ENCODE measurements around the gene MAB21L2. TPM values are rescaled to one million over a fixed set of nuclear protein-coding genes. Genes with fewer than 3 reads are reported as not detected.

MAB21L2 gene
- total RNA-seq, 3 donors from 2014 or later: 9.4 to 493 (median 18.2) TPM

GRCh38 chr4:150598909-150599308 lies 17.0 kb downstream of the MAB21L2 start:
- H3K9me3 ChIP-seq: no peaks in the 10 kb centered on the region
- DNase-seq: no peak
- intact Hi-C loops (cut with DNase I, micrococcal nuclease): no loop called here
- TF ChIP-seq CTCF (IDR thresholded peaks at IDR 0.05): no peak
- ATAC-seq: no peak
- no peaks in the 10 kb centered on the region for H3K4me1 ChIP-seq (ENCODE audit: low read depth)
- no peaks in the 10 kb centered on the region for H3K36me3 ChIP-seq (ENCODE audit: low read depth)
- no peak overlapping the region for H3K4me3 ChIP-seq

DNA sequence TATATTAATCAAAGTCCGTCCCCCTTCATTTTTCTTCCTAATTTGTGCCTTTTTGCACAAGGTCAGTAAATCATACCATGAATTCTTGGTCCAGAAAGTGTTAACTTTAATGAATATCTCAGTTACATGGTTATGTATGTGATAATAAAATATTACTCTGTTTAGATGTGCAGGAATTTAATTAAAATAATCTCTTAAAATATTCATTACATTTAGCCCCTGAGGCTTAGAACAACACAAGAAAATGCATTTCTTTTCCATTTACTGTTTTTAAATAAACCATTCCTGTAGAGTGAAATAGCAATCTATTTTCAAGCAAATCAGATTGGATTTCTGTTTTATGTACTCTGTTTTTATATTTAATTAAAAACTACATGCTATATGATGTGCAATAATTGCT lies 17.6 kb downstream of the MAB21L2 start:
- H3K4me3 ChIP-seq: no peak overlapping the region
- ATAC-seq: no peak
- no peaks in the 10 kb centered on the region for H3K4me1 ChIP-seq (ENCODE audit: low read depth)
- intact Hi-C loops (cut with DNase I, micrococcal nuclease): no loop called here
- no peak for TF ChIP-seq CTCF (IDR thresholded peaks at IDR 0.05)
- H3K9me3 ChIP-seq: no peaks in the 10 kb centered on the region
- DNase-seq: no peak
- no peaks in the 10 kb centered on the region for H3K36me3 ChIP-seq (ENCODE audit: low read depth)

DNA sequence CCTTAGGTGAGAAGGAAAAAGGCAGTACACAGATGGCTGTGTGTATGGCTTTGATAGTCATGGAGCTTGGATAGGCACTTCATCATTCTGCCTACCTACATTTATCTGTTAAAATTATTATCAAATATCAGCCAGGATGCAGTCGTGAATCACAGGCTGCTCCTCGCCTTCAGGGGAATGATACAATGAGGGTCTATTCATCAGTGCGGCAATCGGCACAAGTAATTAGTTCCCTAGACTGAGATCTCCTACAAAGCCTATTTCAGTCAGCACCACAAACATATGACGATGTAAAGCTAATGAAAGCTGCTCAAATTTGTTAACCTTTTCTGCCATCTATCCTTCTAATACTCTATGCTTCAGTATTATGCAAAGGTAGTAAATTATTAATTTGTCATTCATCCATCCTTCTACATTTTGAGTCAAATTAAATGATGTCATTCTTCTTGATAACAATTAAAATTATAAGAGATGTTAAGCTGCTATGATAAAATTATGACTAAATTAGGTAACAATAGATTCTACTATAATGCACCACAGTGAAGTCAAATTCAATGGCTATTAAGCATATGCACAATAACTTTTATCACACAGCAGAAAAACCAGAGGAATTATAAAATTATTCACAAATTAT lies 19.0 kb downstream of the MAB21L2 start:
- intact Hi-C loops (cut with DNase I, micrococcal nuclease): no loop called here
- H3K36me3 ChIP-seq (ENCODE audit: low read depth): no peaks in the 10 kb centered on the region
- no peak for ATAC-seq
- no peaks in the 10 kb centered on the region for H3K9me3 ChIP-seq
- no peaks in the 10 kb centered on the region for H3K4me1 ChIP-seq (ENCODE audit: low read depth)
- no peak for TF ChIP-seq CTCF (IDR thresholded peaks at IDR 0.05)
- DNase-seq: no peak
- no peak overlapping the region for H3K4me3 ChIP-seq

DNA sequence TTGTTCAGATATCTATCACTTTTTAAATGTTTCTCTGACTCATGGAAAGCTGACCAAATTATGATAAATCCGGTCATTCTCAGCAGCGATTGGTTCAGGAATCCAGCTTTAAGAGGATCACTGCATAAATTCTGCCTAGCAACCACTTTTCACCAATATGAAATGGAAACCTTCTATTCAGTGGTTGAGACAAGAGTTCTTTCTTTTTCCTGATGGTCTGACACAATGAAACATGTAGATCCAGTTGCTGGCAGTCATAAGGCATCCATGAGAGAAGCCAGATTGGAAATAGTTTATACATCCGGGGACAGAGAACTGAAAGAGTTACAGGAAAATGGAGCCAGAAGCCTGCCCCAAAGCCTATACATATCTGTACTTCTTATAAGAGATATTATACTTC lies 27.2 kb downstream of the MAB21L2 start:
- no peak overlapping the region for H3K4me3 ChIP-seq
- ATAC-seq: no peak
- intact Hi-C loops (cut with DNase I, micrococcal nuclease): no loop called here
- DNase-seq: no peak
- H3K9me3 ChIP-seq: no peaks in the 10 kb centered on the region
- H3K36me3 ChIP-seq (ENCODE audit: low read depth): no peaks in the 10 kb centered on the region
- H3K4me1 ChIP-seq (ENCODE audit: low read depth): no peaks in the 10 kb centered on the region
- TF ChIP-seq CTCF (IDR thresholded peaks at IDR 0.05): no peak

- Histone ChIP-seq H3K9me3 (no peaks in the 10 kb centered on the region), H3K4me1 (ENCODE audit: low read depth) (no peaks in the 10 kb centered on the region), H3K36me3 (ENCODE audit: low read depth) (no peaks in the 10 kb centered on the region), H3K4me3 (no peak overlapping the region)
- intact Hi-C loops (cut with DNase I, micrococcal nuclease): no loop called here
- DNase-seq (no peak), ATAC-seq (no peak)
- no peak for TF ChIP-seq CTCF (IDR thresholded peaks at IDR 0.05)
Observed at GRCh38 chr4:150619042-150619441, 37.1 kb downstream of the MAB21L2 start.

- Histone ChIP-seq H3K4me1 (ENCODE audit: low read depth) (no peaks in the 10 kb centered on the region), H3K9me3 (no peaks in the 10 kb centered on the region), H3K36me3 (ENCODE audit: low read depth) (no peaks in the 10 kb centered on the region), H3K4me3 (no peak overlapping the region)
- TF ChIP-seq CTCF (IDR thresholded peaks at IDR 0.05): no peak
- no peak for DNase-seq
- ATAC-seq: no peak
- intact Hi-C loops (cut with DNase I, micrococcal nuclease): no loop called here
Observed at GRCh38 chr4:150624055-150624454, 42.1 kb downstream of the MAB21L2 start.
